Nephron (organoid): ENCODE results near the gene GLI2.

Source experiments
- H3K27ac Mint-ChIP-seq, 3 experiments: 2 replicates each; pipeline ENCODE4 v1.8.0; 2020; ENCODE audit warnings: mixed read lengths in 3 of 3, mild to moderate bottlenecking in 2 of 3, moderate library complexity in 1 of 3
- H3K27me3 Mint-ChIP-seq: 2 replicates; pipeline ENCODE4 v1.8.0; 2021; ENCODE audit warnings: low read depth, mild to moderate bottlenecking, moderate library complexity, mixed read lengths
- H3K36me3 Mint-ChIP-seq: 2 replicates; pipeline ENCODE4 v1.8.0; 2020; ENCODE audit warnings: low read depth, mixed read lengths
- H3K4me1 Mint-ChIP-seq: 2 replicates; pipeline ENCODE4 v1.8.0; 2020; ENCODE audit warnings: mixed read lengths
- H3K4me3 Mint-ChIP-seq, 3 experiments: 2 replicates each; pipeline ENCODE4 v1.8.0; 2020; ENCODE audit warnings: mild to moderate bottlenecking in 3 of 3, mixed read lengths in 3 of 3, moderate library complexity in 2 of 3
- H3K9me3 Mint-ChIP-seq: 2 replicates; pipeline ENCODE4 v1.8.0; 2020; ENCODE audit warnings: mixed read lengths
- TF ChIP-seq, protein P1 (sequence below), 3 experiments: fragments of 200-600 bp; sonication (generic); IDR thresholded peaks; one replicate each; pipeline ENCODE4 v1.5.0; 2021; ENCODE audit warnings: antibody characterized with exemption in 3 of 3; ENCODE audit not compliant: unreplicated experiment in 3 of 3

GLI2 gene

DNA sequence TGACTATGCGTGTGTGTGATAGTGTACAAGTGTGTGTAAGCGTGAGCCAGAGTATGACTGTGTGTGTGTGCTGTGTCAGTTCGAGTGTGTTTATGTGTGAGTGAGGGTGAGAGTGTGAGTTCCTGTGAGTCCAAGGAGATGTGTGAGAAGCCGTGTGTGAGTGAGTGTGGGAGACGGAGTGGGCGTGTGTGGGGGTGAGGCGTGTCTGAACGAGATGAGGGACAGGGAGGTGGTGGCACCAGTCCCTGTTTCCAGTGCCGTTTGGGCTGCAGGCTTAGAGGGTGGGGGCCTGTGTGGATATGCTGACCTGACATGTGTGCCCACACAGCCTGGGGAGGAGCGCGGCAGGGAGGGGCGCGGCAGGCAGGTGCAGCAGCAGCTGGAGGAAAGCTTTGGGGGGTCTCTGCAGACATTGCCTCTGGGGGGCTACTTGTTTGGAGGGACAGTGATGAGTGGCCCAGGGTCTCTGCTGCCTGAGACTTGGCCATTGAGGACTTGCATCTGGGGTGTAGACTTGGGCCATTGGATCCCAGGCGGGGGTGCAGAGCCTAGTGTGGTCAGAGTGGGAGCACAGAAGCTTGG lies 41.6 kb downstream of the GLI2 start:
- peaks cover 44% of the 10 kb centered on the region for H3K4me1 Mint-ChIP-seq
- TF ChIP-seq, protein P1, sequence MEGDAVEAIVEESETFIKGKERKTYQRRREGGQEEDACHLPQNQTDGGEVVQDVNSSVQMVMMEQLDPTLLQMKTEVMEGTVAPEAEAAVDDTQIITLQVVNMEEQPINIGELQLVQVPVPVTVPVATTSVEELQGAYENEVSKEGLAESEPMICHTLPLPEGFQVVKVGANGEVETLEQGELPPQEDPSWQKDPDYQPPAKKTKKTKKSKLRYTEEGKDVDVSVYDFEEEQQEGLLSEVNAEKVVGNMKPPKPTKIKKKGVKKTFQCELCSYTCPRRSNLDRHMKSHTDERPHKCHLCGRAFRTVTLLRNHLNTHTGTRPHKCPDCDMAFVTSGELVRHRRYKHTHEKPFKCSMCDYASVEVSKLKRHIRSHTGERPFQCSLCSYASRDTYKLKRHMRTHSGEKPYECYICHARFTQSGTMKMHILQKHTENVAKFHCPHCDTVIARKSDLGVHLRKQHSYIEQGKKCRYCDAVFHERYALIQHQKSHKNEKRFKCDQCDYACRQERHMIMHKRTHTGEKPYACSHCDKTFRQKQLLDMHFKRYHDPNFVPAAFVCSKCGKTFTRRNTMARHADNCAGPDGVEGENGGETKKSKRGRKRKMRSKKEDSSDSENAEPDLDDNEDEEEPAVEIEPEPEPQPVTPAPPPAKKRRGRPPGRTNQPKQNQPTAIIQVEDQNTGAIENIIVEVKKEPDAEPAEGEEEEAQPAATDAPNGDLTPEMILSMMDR (IDR thresholded peaks at IDR 0.05; ENCODE audit: unreplicated experiment in 3 of 3): no peak
- no peaks in the 10 kb centered on the region for H3K9me3 Mint-ChIP-seq
- no peak overlapping the region for H3K4me3 Mint-ChIP-seq
- H3K27me3 Mint-ChIP-seq: peaks cover 5% of the 10 kb centered on the region
- no peak overlapping the region for H3K27ac Mint-ChIP-seq
- H3K36me3 Mint-ChIP-seq: no peaks in the 10 kb centered on the region

DNA sequence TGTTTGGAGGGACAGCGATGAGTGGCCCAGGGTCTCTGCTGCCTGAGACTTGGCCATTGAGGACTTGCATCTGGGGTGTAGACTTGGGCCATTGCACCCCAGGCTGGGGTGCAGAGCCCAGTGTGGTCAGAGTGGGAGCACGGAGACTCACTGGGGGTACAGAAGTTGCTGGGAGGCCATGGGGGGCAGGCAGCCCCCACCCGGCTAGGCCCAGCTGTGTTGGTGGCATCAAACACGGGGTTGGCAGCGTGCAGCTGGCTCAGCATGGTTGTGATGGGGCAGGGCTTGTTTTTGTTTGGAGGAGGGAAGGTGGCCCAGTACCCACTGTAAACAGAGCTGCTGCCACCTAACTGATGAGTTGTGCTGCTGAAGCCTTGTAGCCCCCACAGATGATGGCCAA lies 42.1 kb downstream of the GLI2 start:
- Mint-ChIP-seq H3K4me3 (no peak overlapping the region), H3K36me3 (no peaks in the 10 kb centered on the region), H3K27ac (no peak overlapping the region), H3K4me1 (peaks cover 39% of the 10 kb centered on the region), H3K27me3 (peaks cover 5% of the 10 kb centered on the region), H3K9me3 (no peaks in the 10 kb centered on the region)
- TF ChIP-seq, protein P1 (IDR thresholded peaks at IDR 0.05; ENCODE audit: unreplicated experiment in 3 of 3): no peak

DNA sequence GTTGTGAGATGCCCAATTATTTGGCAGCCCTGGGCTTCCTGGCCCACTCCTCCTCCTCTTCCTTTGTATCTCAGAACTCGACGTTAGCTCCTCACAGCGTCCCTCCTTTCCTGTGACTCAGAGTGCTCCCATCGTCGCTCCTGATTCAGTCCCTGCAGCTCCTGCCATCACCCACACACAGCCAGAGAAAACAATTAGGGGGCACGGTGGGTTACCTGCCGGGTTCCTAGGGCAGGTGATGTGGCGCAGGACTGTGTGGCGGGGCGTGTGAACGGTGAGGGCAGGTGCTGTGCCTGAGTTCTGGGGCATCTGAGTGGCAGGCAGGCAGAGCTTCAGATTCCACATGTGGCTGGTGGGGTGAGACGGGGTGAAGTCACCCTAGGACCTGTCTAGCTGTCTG lies 42.6 kb downstream of the GLI2 start:
- Mint-ChIP-seq H3K4me3 (no peak overlapping the region), H3K27ac (no peak overlapping the region), H3K27me3 (peaks cover 5% of the 10 kb centered on the region), H3K36me3 (no peaks in the 10 kb centered on the region), H3K9me3 (no peaks in the 10 kb centered on the region), H3K4me1 (peaks cover 40% of the 10 kb centered on the region)
- TF ChIP-seq, protein P1 (IDR thresholded peaks at IDR 0.05; ENCODE audit: unreplicated experiment in 3 of 3): no peak

DNA sequence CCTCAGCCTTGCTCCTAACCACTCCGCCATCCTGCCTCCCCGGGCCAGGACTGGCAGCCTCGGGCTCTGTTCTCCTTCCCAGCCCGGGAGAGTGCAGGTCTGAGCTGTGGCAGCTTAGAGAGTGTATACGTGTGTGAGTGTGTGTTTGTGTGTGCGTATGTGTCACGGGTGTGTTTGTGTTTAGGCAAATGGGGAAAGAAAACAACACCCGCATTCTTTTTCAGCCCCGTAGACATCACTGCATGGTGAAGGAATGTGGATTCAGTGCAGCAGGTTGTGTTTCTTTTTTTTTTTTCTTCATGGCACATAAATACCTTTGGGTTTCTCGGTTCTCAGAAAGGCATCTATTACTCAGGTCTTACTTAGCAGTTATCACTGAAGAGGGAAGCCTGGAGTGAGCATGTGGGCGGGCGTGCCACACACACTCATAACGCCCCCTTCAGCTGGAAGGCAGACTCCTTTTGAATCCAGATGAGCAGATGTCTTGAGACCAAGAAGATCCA lies 44.2 kb downstream of the GLI2 start:
- TF ChIP-seq, protein P1 (IDR thresholded peaks at IDR 0.05; ENCODE audit: unreplicated experiment in 3 of 3): peak in 1 of 3 experiments; percentile 30
- Mint-ChIP-seq H3K27me3 (peaks cover 11% of the 10 kb centered on the region), H3K36me3 (no peaks in the 10 kb centered on the region), H3K4me3 (peak overlapping the region in 2 of 3 experiments; percentile 18 to 19), H3K4me1 (peaks cover 47% of the 10 kb centered on the region), H3K27ac (peak overlapping the region; percentile 80 to 83 (median 81)), H3K9me3 (no peaks in the 10 kb centered on the region)

DNA sequence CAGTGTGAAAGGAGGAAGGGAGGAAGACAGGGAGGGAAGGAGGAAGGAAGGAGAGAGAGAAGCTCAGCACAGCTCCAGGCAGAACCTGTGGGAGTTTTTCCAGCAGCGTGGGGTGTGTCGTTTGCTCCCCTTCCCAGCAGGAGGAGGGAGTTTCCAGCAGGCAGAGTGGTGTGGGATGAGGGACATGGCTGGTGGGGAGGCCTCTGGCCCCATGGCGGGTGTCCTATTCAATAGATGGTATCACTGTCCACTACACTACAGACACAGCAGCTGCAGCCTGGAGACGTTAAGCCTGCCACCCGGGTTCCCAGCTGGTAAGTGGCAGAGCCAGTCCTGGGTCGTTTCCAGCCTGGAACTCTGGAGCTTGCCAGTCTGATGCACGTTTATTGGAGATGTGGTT lies 44.7 kb downstream of the GLI2 start:
- no peak overlapping the region for H3K4me3 Mint-ChIP-seq
- no peaks in the 10 kb centered on the region for H3K9me3 Mint-ChIP-seq
- TF ChIP-seq, protein P1 (IDR thresholded peaks at IDR 0.05; ENCODE audit: unreplicated experiment in 3 of 3): no peak
- peaks cover 11% of the 10 kb centered on the region for H3K27me3 Mint-ChIP-seq
- H3K27ac Mint-ChIP-seq: peak overlapping the region; percentile 80 to 83 (median 81)
- no peaks in the 10 kb centered on the region for H3K36me3 Mint-ChIP-seq
- H3K4me1 Mint-ChIP-seq: peaks cover 42% of the 10 kb centered on the region

DNA sequence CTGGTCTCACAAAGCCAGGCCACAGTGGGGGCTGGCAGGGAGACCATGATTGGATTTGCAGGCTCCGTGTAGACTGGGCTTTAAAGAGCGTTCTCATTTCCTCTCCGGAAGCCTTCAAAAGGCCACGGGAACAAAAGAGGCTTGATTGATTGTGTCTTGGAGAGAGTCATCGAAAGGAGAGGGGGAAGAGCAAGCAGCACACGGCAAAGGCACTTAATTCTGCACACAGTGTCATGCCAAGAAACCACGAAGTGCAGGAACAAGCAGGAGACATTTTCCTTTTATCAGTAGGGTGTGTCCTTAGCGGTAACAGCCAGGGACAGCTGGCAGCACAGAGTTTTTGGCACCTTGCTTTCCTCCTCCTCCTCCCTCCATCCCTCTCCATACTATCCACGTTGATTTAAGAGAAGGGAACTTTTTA lies 47.7 kb downstream of the GLI2 start:
- H3K27me3 Mint-ChIP-seq: peaks cover 11% of the 10 kb centered on the region
- H3K27ac Mint-ChIP-seq: peak overlapping the region in 2 of 3 experiments; percentile 65 to 78
- TF ChIP-seq, protein P1 (IDR thresholded peaks at IDR 0.05; ENCODE audit: unreplicated experiment in 3 of 3): no peak
- peak overlapping the region in 1 of 3 experiments; percentile 50 for H3K4me3 Mint-ChIP-seq
- H3K4me1 Mint-ChIP-seq: peaks cover 60% of the 10 kb centered on the region
- no peaks in the 10 kb centered on the region for H3K36me3 Mint-ChIP-seq
- no peaks in the 10 kb centered on the region for H3K9me3 Mint-ChIP-seq
